Activated naive CD8-positive, alpha-beta T cell (primary cell): Measurements from ENCODE around the gene SFXN2.
"Not testable (repeated sequence)": the region's sequence is repeated elsewhere in the genome, so short reads cannot be mapped to it uniquely, and the experiment has no call there.

ENCODE experiments used
- H3K27ac Mint-ChIP-seq: one replicate; pipeline ENCODE4 v1.8.0; 2021; ENCODE audit warnings: mixed read lengths
- H3K27me3 Mint-ChIP-seq: one replicate; pipeline ENCODE4 v1.8.0; 2021; ENCODE audit warnings: mixed read lengths
- H3K36me3 Mint-ChIP-seq: one replicate; pipeline ENCODE4 v1.8.0; 2021; ENCODE audit warnings: mixed read lengths
- H3K4me1 Mint-ChIP-seq: one replicate; pipeline ENCODE4 v1.8.0; 2021; ENCODE audit warnings: low read depth, mixed read lengths
- H3K4me3 Mint-ChIP-seq: one replicate; pipeline ENCODE4 v1.8.0; 2021; ENCODE audit warnings: mild to moderate bottlenecking, mixed read lengths
- H3K9me3 Mint-ChIP-seq: one replicate; pipeline ENCODE4 v1.8.0; 2021; ENCODE audit warnings: low read depth, mixed read lengths

SFXN2 gene

DNA sequence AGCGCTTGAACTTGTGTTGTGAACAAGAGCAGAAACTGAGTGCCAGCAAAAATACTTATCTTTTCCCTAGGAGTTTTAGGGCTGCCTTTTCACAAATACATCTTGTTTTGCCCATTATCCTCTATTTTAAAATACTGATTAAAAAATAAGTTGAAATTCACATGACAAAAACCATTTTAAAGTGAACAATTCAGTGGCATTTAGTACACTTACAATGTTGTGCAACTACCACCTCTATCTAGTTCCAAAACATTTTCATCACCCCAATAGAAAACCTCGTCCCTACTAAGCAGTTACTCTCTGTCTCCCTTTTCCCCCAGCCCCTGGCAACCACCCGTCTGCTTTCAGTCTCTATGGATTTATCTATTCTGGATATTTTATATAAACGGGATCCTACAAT, 30.7 kb downstream of the SFXN2 start:
- Mint-ChIP-seq H3K4me1 (peaks cover 51% of the 10 kb centered on the region), H3K27me3 (no peaks in the 10 kb centered on the region), H3K36me3 (peaks cover 3% of the 10 kb centered on the region), H3K4me3 (peak overlapping the region; percentile 97), H3K27ac (peak overlapping the region; percentile 37), H3K9me3 (no peaks in the 10 kb centered on the region)

DNA sequence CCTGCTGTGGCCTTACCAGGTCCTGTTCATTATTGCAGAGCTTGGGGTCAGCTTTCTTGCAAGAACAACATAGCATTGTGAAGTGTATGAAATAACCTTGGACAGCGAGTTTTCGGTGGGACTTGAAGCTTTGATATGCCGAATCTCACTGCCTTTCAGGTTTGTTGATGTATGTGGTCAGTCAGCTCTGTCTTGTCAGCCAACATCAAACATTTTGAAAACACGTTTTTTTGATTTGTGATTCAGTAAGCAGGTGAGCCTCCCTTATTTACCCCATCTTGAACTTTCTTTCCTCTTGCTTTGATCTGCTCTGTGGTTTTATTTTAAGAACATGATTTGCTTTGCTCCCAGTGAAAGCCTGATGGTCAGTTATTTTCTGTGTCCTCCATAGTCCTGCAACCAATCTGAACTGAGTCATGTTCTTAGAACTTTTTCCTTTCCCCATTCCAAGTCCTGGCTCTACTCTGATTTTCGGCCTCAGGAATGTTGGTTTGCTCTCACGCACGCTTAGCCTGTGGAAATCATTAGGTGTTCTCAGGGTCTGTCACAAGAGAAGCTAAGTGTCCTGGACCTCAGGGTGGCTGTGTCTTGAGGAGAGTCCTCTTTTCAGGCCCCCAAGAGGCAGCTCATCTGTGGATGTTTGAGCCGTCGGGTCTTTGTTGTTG, 38.0 kb downstream of the SFXN2 start:
- Mint-ChIP-seq H3K27ac (peak overlapping the region; percentile 46), H3K4me1 (peaks cover 46% of the 10 kb centered on the region)

DNA sequence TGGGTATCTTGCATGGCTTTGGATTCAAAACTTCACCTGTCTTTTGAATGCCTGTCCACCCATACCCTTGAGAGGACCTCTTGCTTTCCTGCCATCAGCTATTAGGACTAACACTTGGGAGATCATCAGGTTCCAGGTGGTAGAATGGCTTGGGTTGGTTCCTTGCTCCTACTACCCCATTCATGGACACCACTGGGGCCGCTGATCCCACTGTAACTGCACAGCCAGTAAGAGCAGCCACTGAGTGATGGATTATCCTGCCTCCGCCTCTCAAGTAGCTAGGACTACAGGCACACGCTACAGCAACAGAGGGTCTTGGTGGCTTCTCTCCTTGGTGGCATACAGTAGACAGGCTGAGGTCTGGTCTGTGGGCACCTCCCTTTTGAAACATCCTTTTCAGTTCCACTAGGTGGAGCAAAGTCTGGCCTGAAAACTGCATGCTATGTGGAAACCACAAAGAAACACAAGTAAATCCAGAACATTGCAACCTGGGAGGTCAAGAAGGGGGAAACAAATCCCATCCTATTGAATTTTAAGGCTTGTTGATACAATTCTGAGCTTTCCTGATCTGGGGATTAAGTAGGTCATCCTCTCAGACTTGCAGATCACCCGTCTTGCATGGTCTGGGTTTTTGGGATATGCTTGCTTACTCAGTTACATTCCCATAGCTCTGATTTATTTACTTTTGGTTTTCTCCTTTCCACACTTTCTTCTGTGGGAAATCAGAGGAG, 38.7 kb downstream of the SFXN2 start:
- Mint-ChIP-seq H3K9me3 (no peaks in the 10 kb centered on the region), H3K4me3 (no peak overlapping the region), H3K36me3 (peaks cover 3% of the 10 kb centered on the region), H3K27me3 (no peaks in the 10 kb centered on the region), H3K4me1 (peaks cover 46% of the 10 kb centered on the region), H3K27ac (peak overlapping the region; percentile 36)

More for the DNA sequence above, 38.0 kb downstream of the SFXN2 start:
- H3K9me3 Mint-ChIP-seq: no peaks in the 10 kb centered on the region
- no peaks in the 10 kb centered on the region for H3K27me3 Mint-ChIP-seq
- H3K4me3 Mint-ChIP-seq: peak overlapping the region; percentile 42
- H3K36me3 Mint-ChIP-seq: peaks cover 3% of the 10 kb centered on the region

DNA sequence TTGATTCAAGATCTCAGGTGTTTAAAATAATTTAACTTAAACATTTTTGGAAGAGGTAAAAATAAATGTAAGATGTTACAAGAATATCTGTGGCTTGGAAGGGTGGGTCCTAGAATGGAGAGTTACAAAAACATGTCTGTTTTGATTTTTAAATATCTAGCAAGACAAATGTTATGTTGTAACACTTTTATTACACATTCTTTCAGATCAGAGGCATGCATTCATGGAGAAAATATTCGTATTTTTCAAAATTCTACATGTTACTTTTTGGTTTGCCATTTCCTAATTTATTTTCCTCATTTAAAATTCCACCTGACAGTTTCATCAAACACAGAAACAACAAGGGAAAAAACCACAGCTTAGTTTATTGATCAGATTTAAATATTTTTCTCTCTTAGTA, 39.3 kb downstream of the SFXN2 start:
- no peaks in the 10 kb centered on the region for H3K9me3 Mint-ChIP-seq

DNA sequence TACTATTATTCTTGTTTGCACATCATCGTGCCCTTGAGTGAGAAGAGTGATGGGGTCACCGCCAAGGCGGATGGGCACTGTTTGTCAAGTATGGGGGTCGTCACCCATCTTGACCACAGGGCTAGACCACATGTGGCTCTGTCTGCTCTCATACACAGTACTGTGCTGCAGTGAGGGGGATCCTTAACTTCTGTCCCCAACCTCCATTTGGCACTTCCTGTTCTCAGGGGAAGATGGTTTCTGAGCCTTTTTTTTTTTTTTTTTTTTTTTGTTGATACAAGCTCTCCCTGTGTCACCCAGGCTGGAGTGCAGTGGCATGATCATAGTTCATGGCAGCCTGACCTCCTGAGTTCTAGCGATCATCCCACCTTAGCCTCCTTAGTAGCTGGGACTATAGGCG, 42.9 kb downstream of the SFXN2 start:
- Mint-ChIP-seq H3K27ac (no peak overlapping the region), H3K4me3 (no peak overlapping the region), H3K9me3 (no peaks in the 10 kb centered on the region), H3K36me3 (peaks cover 8% of the 10 kb centered on the region), H3K4me1 (peaks cover 38% of the 10 kb centered on the region), H3K27me3 (no peaks in the 10 kb centered on the region)

More for the DNA sequence above, 39.3 kb downstream of the SFXN2 start:
- Mint-ChIP-seq H3K36me3 (peaks cover 3% of the 10 kb centered on the region), H3K27me3 (no peaks in the 10 kb centered on the region), H3K27ac (peak overlapping the region; percentile 36), H3K4me3 (no peak overlapping the region), H3K4me1 (peaks cover 46% of the 10 kb centered on the region)

DNA sequence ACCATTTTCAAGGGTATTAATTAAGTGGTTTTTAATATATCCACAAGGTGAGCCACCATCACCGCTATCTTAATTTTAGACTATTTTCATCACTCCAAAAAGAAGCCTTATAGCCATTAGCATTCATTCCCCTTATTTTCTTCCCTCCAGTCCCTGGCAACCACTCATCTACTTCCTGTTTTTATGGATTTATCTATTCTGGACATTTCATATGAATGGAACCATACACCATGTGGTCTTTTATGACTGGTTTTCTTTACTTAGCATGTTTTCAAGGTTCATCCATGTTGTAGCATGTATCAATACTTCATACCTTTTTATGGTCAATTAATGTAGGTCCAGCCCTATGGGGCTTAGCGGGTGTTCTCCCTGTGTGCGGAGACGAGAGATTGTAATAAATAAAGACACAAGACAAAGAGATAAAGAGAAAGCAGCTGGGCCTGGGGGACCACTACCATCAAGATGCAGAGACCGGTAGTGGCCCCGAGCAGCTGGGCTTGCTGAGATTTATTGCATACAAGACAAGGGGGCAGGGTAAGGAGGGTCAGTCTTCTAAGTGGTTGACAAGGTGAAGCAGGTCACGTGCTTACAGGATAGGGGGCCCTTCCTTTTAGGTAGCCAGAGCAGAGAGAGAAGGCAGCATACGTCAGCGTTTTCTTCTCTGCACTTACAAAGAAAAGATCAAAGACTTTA, 44.0 kb downstream of the SFXN2 start:
- Mint-ChIP-seq H3K27ac (peak overlapping the region; percentile 51), H3K4me1 (peaks cover 29% of the 10 kb centered on the region)

DNA sequence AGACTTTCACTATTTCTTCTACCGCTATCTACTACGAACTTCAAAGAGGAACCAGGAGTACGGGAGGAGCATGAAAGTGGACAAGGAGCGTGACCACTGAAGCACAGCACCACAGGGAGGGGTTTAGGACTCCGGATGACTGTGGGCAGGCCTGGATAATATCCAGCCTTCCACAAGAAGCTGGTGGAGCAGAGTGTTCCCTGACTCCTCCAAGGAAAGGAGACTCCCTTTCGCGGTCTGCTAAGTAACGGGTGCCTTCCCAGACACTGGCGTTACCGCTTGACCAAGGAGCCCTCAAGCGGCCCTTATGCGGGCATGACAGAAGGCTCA, 44.5 kb downstream of the SFXN2 start:
- peaks cover 24% of the 10 kb centered on the region for H3K4me1 Mint-ChIP-seq
- H3K36me3 Mint-ChIP-seq, H3K4me3 Mint-ChIP-seq, H3K27ac Mint-ChIP-seq, H3K9me3 Mint-ChIP-seq, H3K27me3 Mint-ChIP-seq: not testable (repeated sequence)

More for the DNA sequence above, 44.0 kb downstream of the SFXN2 start:
- Mint-ChIP-seq H3K27me3 (no peaks in the 10 kb centered on the region), H3K4me3 (no peak overlapping the region), H3K36me3 (peaks cover 10% of the 10 kb centered on the region), H3K9me3 (no peaks in the 10 kb centered on the region)

DNA sequence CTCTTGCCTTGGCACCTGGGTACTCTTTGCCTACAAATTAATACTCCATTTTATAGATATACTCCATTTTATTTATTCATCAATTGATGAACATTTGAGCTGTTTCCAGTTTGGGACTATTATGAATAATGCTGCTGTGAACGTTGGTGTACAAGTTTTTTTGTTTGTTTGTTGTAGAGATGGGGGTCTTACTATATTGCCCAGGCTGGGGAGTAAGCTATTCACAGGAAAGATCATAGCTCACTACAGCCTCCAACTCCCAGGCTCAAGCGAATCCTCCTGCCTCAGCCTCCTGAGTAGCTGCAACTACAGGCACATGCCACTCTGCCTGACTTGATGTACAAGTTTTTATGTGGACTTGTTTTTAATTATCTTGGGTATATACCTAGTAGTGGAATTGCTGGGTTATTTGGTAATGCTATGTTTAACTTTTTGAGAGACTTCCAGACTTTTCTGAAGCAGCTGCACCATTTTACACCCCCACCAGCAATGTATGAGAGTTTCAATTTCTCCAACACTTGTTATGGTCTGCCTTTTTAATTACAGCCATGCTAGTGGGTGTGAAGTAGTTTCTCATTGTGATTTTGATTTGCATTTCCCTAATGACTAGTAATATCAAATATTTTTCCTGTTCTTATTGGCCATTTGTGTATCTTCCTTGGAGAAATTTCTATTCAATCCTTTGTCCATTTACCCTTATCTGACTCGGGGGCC, 45.2 kb downstream of the SFXN2 start:
- H3K27me3 Mint-ChIP-seq: no peaks in the 10 kb centered on the region
- no peaks in the 10 kb centered on the region for H3K9me3 Mint-ChIP-seq
- no peak overlapping the region for H3K4me3 Mint-ChIP-seq
- peaks cover 10% of the 10 kb centered on the region for H3K36me3 Mint-ChIP-seq
- H3K4me1 Mint-ChIP-seq: peaks cover 28% of the 10 kb centered on the region
- no peak overlapping the region for H3K27ac Mint-ChIP-seq

DNA sequence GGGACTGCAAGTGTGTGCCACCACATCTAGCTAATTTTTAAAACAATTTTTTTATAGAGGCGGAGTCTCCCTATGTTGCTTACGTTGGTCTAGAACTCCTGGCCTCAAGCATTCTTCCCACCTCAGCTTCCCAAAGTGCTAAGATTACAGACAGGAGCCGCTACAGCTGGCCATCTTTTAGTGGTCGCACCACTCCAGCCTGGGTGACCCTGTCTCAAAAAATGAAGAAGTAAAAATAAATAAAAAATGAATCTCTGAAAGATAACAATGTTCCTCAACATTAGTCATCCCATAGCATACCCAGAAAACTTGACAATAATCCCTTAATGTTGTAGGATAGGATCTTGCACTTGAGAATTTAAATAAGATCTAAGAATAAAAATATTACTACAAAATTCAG, 47.5 kb downstream of the SFXN2 start:
- H3K27me3 Mint-ChIP-seq: no peaks in the 10 kb centered on the region
- peaks cover 15% of the 10 kb centered on the region for H3K36me3 Mint-ChIP-seq
- peaks cover 38% of the 10 kb centered on the region for H3K4me1 Mint-ChIP-seq

DNA sequence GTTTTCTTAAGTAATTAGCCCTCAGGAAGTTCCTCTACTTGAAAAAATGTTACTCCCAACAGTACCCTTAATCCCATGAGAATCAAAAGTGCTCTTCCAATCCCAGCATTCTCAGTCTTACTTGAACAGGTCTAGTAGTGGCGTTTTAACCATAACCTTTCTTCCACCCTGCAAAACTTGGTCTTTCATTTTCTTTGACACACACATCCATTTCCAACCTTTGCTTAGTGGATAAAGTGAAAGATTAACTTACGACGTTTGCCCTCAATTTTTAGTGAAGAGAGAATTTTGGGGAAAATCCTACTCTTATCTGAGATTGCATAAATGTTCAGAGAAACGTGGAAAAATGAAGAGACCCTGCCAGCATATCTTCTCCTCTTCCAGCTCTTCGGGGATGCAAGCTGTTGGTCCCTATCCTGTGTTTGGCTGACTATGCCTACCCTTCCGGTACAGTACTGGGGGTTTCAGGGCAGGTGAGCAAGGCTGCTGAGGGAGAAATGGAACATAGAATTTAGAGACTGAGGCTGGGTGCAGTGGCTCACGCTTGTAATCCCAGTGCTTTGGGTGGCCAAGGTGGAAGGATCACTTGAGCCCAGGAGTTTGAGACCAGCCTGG, 48.1 kb downstream of the SFXN2 start:
- Mint-ChIP-seq H3K36me3 (peaks cover 15% of the 10 kb centered on the region), H3K27ac (no peak overlapping the region), H3K4me1 (peaks cover 39% of the 10 kb centered on the region), H3K9me3 (no peaks in the 10 kb centered on the region), H3K27me3 (no peaks in the 10 kb centered on the region), H3K4me3 (no peak overlapping the region)

More for the DNA sequence above, 47.5 kb downstream of the SFXN2 start:
- no peaks in the 10 kb centered on the region for H3K9me3 Mint-ChIP-seq
- H3K4me3 Mint-ChIP-seq: no peak overlapping the region
- H3K27ac Mint-ChIP-seq: no peak overlapping the region

DNA sequence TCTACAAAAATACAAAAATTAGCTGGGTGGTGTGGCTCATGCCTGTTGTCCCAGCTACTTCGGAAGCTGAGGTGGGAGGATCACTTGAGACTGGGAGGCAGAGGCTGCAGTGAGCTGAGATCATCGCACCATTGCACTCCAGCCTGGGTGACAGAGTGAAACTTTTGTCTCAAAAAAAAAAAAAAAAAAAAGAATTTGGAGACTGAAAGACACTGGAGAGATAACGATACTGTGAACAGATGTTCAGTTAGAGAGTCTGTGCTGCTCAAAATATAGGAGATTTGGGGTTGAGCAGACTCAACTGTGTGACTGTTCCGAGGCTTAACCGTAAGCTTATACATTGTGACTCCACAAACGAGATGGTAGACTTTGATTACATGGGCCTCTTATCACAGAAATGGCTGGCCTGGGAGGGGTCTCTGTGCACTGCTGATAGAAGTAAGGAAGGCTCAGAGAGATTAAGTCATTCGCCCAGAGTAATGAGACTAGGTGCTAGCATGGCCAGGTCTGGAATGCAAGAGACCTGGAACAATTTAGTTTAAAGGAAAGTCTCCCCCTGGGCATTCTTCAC, 48.7 kb downstream of the SFXN2 start:
- Mint-ChIP-seq H3K27me3 (no peaks in the 10 kb centered on the region), H3K4me1 (peaks cover 44% of the 10 kb centered on the region), H3K27ac (no peak overlapping the region), H3K4me3 (no peak overlapping the region), H3K9me3 (no peaks in the 10 kb centered on the region), H3K36me3 (peaks cover 15% of the 10 kb centered on the region)

DNA sequence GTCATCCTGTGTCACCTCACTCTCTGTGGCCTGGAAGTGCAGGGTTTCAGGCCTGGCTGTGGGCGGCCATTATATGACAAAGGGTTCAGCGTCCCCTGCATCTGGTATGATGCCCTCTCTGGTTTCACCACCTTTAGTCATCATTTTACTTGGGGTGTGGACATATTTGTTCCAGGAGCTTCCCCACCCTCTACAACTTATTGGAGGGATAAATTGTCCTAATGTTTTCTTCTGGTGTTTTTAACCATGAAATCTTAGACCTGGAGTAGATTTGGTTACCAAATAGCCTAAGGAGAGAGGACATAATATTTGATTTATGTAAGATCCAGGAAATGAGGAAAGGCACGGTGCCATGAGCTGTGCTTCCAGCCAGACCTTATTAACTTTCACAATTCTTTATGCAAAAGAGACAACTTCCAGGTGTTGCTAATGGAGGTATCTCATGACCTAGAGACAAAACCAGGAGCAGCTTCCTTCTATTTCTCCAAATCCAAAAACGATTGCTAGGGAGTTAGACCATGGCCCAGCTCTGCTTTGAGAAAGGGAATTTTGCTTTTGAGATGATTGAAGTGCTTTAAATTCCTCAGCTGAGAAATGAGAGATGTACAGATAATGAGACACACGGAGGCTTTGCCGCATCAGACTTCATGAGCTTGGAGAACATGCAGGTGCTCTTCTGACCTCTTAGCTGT, 50.2 kb downstream of the SFXN2 start:
- Mint-ChIP-seq H3K4me1 (peaks cover 36% of the 10 kb centered on the region), H3K27ac (no peak overlapping the region), H3K36me3 (peaks cover 13% of the 10 kb centered on the region), H3K4me3 (no peak overlapping the region), H3K9me3 (no peaks in the 10 kb centered on the region), H3K27me3 (no peaks in the 10 kb centered on the region)

DNA sequence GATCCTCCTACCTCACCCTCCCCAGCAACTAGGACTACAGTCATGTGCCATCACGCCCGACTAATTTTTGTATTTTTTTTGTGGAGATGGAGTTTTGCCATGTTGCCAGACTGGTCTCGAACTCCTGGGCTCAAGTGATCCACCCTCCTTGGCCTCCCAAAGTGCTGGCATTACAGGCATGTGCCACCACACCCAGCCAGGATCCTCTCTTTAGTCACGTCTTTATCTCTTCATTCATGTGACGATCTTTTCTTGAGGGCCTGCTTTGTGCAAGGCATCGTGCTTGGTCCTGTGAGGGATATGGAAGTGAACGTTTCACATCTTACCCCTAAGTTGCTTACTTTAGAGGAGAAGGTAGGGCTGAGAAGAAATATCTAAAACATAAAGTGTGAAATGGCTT, 50.9 kb downstream of the SFXN2 start:
- Mint-ChIP-seq H3K4me1 (peaks cover 43% of the 10 kb centered on the region), H3K36me3 (peaks cover 13% of the 10 kb centered on the region)

More for the DNA sequence above, 50.9 kb downstream of the SFXN2 start:
- H3K27me3 Mint-ChIP-seq: no peaks in the 10 kb centered on the region
- H3K27ac Mint-ChIP-seq: no peak overlapping the region
- H3K4me3 Mint-ChIP-seq: no peak overlapping the region
- H3K9me3 Mint-ChIP-seq: no peaks in the 10 kb centered on the region
